HFF-Myc (cell line): Measurements from ENCODE around the gene GID8.

Experiments used
- DNase-seq: peaks from one replicate; pipeline ENCODE4 v3.0.0-alpha.2; 2011; ENCODE audit warnings: low read depth; ENCODE audit errors: extremely low read depth
- H3K4me3 ChIP-seq: replicated peaks from 2 replicates; pipeline ENCODE4 v1.5.1; 2011; ENCODE audit warnings: low read depth, mild to moderate bottlenecking, control low read depth, low read length
- TF ChIP-seq, protein P1 (sequence below): IDR thresholded peaks from 2 replicates; pipeline ENCODE4 v1.5.1; 2012; ENCODE audit warnings: mild to moderate bottlenecking, low read depth, low read length, control low read depth; ENCODE audit errors: missing control alignments

Gene GID8

GRCh38 chr20:62891111-62891510 is 46.8 kb upstream of the GID8 start:
- no peak for DNase-seq
- TF ChIP-seq, protein P1, sequence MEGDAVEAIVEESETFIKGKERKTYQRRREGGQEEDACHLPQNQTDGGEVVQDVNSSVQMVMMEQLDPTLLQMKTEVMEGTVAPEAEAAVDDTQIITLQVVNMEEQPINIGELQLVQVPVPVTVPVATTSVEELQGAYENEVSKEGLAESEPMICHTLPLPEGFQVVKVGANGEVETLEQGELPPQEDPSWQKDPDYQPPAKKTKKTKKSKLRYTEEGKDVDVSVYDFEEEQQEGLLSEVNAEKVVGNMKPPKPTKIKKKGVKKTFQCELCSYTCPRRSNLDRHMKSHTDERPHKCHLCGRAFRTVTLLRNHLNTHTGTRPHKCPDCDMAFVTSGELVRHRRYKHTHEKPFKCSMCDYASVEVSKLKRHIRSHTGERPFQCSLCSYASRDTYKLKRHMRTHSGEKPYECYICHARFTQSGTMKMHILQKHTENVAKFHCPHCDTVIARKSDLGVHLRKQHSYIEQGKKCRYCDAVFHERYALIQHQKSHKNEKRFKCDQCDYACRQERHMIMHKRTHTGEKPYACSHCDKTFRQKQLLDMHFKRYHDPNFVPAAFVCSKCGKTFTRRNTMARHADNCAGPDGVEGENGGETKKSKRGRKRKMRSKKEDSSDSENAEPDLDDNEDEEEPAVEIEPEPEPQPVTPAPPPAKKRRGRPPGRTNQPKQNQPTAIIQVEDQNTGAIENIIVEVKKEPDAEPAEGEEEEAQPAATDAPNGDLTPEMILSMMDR: no peak
- no peak overlapping the region for H3K4me3 ChIP-seq

GRCh38 chr20:62892348-62893304 is 45.3 kb upstream of the GID8 start:
- TF ChIP-seq, protein P1: no peak
- no peak for DNase-seq

GRCh38 chr20:62893700-62894099 is 44.2 kb upstream of the GID8 start:
- TF ChIP-seq, protein P1: no peak
- no peak overlapping the region for H3K4me3 ChIP-seq
- DNase-seq: no peak

More at GRCh38 chr20:62892348-62893304, 45.3 kb upstream of the GID8 start:
- no peak overlapping the region for H3K4me3 ChIP-seq

GRCh38 chr20:62894261-62894660 is 43.7 kb upstream of the GID8 start:
- no peak overlapping the region for H3K4me3 ChIP-seq
- no peak for DNase-seq
- TF ChIP-seq, protein P1: no peak

DNA sequence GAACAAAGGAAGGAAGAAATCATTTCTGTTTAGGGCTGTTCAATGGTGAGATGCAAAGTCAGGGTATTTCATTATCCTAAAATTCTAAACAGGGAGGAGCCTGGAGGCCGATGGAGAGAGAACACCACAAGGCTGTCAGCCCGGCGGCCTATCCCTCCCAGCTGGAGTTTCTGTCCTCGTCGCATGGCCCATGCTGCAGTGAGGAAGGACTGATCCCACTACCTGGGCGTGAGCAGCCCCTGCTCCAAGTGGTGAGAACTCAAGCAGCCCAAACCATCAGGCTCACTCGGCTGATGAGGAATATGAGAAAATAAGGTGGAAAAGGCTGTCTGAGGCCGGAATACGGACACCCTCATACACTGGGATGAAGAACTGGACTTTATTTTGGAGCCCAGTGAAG is 42.4 kb upstream of the GID8 start:
- DNase-seq: no peak
- TF ChIP-seq, protein P1: no peak
- H3K4me3 ChIP-seq: no peak overlapping the region

DNA sequence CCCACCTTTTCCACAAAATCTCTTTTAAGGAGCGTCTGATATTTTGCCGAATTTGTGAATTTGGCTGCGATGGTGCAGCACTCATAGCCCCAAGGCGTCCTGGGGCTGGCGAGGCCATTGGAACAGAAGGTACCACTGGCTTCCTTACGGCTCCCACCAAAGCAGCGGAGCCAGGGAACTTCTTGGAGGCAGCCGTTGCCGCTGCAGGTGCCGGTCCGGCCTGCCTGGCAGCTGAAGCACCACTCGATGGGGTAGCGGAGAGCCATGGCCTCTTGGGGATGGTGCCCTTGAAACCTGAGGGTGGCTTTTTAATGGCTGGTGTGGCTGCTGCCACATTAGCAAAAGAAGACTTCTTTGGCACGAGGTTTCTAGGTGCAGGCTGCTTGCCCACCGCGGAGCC is 41.4 kb upstream of the GID8 start:
- no peak for DNase-seq
- TF ChIP-seq, protein P1: no peak
- no peak overlapping the region for H3K4me3 ChIP-seq

DNA sequence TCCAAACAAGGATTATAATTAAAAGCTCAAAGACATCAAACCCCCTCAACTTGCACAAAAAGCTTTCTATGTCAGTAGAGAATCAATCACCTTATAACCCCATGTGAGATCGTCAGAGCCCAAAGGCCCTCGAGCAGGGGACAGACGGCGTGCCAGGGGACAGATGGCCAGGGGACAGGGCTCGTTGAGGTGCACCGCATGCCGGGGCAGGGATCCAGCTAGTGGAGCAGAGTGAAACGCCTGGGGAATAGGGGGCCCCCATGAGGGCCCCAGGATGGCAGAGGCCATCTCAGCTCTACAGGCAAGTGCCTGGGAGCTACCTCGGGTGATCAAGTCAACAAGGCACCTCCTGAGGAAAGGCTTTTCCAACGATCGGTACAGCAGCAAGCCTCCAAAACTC is 40.3 kb upstream of the GID8 start:
- no peak for DNase-seq
- TF ChIP-seq, protein P1: no peak

More for the DNA sequence above, 40.3 kb upstream of the GID8 start:
- no peak overlapping the region for H3K4me3 ChIP-seq
